AG04450 (cell line): ENCODE results near the gene GSG1L. TPM values are rescaled to one million over a fixed set of nuclear protein-coding genes. Genes with fewer than 3 reads are reported as not detected.

Experiments
- CTCF ChIA-PET: fragments of 300-600, 350-600 bp; formaldehyde crosslinking; extraction: SDS; loops from one replicate; lab custom pipeline; 2022; ENCODE audit warnings: antibody characterized with exemption, inconsistent platforms; lab: Charles Lee
- POLR2A ChIA-PET: fragments of 350-600 bp; formaldehyde crosslinking; extraction: SDS; loops from one replicate; lab custom pipeline; 2021; ENCODE audit warnings: antibody characterized with exemption, inconsistent platforms; lab: Yijun Ruan, JAX
- DNase-seq: peaks from one replicate; pipeline ENCODE4 v3.0.0-alpha.2; 2011; ENCODE audit warnings: low read depth, low spot score
- H3K27ac ChIP-seq: one replicate; pipeline ENCODE4 v1.5.1; 2012; ENCODE audit warnings: low read depth, low read length, control low read depth
- H3K27me3 ChIP-seq: one replicate; pipeline ENCODE4 v1.6.0; 2012; ENCODE audit warnings: low read length; ENCODE audit not compliant: control insufficient read depth, insufficient read depth
- H3K4me3 ChIP-seq: 2 replicates; pipeline ENCODE4 v1.5.1; 2011; ENCODE audit warnings: mild to moderate bottlenecking, low read depth, low read length, control low read depth
- H3K9me3 ChIP-seq: 2 replicates; pipeline ENCODE4 v1.5.1; 2012; ENCODE audit warnings: low read length; ENCODE audit not compliant: control insufficient read depth, insufficient read depth
- polyA plus RNA-seq: library from polyadenylated mRNA; depleted of rRNA; stranded (reverse); fragments of >200 nt; gene quantifications from 2 replicates; pipeline ENCODE4 v1.2.3, GENCODE V29; 2011
- TF ChIP-seq, protein P1 (sequence below): IDR thresholded peaks from 2 replicates; pipeline ENCODE4 v1.5.1; 2011; ENCODE audit warnings: low read depth, low read length, control low read depth, inconsistent platforms

The GSG1L gene
- polyA plus RNA-seq, 1 experiment = not detected

DNA sequence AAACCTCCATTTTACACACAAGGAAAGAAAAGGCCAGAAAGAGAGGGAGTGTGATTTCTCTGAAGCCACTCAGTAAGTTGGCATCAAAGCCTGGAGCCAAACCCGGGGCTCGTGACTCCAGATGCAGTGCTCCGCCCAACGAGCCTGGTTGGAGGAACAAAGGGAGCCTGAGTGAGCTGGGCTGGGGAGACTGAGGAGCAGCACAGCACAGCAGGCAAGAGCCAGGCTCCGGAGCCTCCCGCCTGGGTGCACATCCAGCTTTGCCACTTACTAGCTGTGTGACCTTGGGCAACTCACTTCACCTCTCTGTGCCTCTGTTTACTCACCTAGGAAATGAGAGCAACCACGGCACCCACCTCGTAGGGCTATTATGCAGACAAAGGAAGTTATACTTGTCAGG lies 5.6 kb downstream of the GSG1L start:
- Histone ChIP-seq H3K9me3 (no peaks in the 10 kb centered on the region; the same call in 1 of the 2 replicates), H3K4me3 (no peak overlapping the region), H3K27me3 (peaks cover 57% of the 10 kb centered on the region), H3K27ac (no peak overlapping the region)
- POLR2A ChIA-PET = no interaction called here
- no peak for DNase-seq
- TF ChIP-seq, protein P1, sequence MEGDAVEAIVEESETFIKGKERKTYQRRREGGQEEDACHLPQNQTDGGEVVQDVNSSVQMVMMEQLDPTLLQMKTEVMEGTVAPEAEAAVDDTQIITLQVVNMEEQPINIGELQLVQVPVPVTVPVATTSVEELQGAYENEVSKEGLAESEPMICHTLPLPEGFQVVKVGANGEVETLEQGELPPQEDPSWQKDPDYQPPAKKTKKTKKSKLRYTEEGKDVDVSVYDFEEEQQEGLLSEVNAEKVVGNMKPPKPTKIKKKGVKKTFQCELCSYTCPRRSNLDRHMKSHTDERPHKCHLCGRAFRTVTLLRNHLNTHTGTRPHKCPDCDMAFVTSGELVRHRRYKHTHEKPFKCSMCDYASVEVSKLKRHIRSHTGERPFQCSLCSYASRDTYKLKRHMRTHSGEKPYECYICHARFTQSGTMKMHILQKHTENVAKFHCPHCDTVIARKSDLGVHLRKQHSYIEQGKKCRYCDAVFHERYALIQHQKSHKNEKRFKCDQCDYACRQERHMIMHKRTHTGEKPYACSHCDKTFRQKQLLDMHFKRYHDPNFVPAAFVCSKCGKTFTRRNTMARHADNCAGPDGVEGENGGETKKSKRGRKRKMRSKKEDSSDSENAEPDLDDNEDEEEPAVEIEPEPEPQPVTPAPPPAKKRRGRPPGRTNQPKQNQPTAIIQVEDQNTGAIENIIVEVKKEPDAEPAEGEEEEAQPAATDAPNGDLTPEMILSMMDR = no peak
- CTCF ChIA-PET = no interaction called here

DNA sequence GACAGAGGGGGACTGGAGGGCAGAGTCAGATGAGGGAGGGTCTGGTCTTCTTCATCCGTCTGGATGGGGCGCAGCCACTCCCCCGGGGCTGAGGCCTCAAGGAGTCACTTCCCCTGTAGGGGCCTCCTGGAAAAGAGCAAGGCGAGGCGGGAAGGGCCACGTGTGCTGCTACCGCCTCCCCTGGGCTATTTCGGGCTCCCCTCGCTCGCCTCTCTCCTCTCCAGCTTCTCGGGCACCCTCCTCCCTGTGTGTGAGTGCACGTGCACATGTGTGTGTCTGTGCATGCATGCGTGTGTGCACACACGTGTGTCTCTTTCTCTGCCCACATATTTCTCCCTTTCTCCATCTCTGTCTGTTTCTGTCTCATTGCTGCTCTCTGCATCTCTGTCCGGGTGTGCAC lies 10.1 kb downstream of the GSG1L start:
- ChIA-PET POLR2A (no interaction called here), CTCF (no interaction called here)
- Histone ChIP-seq H3K27ac (no peak overlapping the region), H3K27me3 (peaks cover 21% of the 10 kb centered on the region), H3K4me3 (no peak overlapping the region), H3K9me3 (peaks cover 4% of the 10 kb centered on the region)
- TF ChIP-seq, protein P1 = no peak
- DNase-seq = no peak

DNA sequence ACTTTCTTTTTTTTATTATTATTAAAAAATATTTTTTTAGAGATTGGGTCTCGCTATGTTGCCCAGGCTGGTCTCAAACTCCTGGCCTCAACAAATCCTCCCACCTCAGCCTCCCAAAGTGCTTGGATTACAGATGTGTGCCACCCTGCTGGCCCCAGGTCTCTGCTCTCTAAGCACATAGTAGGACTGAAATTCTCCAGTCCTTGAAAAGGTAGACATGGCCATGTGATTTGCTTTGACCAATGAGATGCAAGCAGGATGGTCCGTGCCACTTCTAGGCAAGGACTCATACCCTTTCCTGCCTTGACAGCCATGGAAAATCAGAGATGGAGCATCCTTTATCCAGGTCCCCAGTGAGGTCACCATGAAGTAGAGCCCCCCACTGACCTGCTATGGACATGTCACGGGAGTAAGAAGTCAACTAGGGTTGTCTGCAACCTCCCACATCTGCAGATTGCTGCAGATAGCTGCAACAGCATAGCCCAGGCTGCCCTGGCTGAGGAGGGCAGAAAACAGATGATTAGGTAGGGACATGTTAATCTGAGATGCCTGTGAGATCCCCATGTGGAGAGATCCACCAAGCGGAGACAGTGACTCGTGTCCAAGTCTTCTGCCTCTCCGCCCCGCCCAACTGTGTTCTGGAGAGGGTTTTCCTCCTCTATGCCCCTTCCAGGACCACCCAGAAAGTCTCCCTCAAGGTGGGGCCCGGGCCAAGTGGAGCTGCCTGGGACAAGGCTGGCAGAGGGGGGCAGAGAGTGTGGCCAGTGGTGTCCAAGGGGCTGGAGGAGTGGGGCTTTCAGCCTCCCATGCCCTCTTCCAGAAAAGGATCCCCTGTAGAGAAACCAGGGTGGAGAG lies 11.0 kb downstream of the GSG1L start:
- CTCF ChIA-PET = interaction anchor here (1.1 kb wide), 1 partner anchor 18 kb away, joined by 3 read pairs; no protein-coding TSS in a partner anchor
- TF ChIP-seq, protein P1 = no peak
- H3K9me3 ChIP-seq = peaks cover 4% of the 10 kb centered on the region; the same call in 1 of the 2 replicates
- H3K27me3 ChIP-seq = peaks cover 14% of the 10 kb centered on the region
- no peak overlapping the region for H3K27ac ChIP-seq
- POLR2A ChIA-PET = no interaction called here
- no peak for DNase-seq
- H3K4me3 ChIP-seq = no peak overlapping the region

DNA sequence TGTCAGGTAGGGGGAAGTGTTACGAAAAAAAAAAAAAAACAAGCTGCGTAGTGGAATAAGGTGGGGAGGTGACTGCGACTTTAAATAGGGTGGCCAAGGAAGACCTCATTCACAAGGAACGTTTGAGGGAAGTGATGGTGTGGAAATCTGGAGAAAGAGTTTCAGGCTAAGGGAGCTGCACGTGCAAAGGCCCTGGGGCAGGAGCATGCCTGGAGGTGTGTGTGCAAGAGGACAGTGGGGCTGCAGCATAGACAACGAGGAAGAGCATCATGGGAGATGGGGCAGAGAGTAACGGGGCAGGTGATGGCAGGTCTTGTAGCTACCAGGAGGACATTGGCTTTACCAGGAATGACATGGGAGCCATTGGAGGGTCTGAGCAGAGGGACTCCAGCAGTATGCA lies 12.0 kb downstream of the GSG1L start:
- TF ChIP-seq, protein P1 = no peak
- CTCF ChIA-PET = interaction anchor here (1.1 kb wide), 1 partner anchor 19 kb away, joined by 3 read pairs; no protein-coding TSS in a partner anchor
- no peak for DNase-seq
- POLR2A ChIA-PET = no interaction called here
- Histone ChIP-seq H3K27me3 (peaks cover 11% of the 10 kb centered on the region), H3K27ac (no peak overlapping the region), H3K9me3 (peaks cover 4% of the 10 kb centered on the region; the same call in 1 of the 2 replicates), H3K4me3 (no peak overlapping the region)

DNA sequence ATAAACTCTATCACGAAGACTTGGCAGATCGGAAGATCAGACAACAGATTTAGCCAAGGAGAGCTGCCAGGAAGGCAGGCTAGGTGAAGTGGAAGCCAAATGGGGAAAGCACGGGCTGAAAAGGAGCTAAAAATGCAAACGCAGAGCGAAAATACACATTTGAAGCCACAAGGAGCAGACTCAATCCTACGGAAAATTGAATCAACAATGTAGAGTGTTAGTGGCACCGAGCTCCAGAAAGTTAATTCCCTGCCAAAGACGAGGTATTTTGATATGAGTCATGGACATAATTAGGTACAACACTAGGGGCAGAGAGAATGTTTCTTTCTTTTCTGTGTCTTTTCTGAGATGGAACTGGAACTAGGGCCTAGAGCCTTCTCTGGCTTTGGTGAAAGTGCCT lies 20.7 kb downstream of the GSG1L start:
- TF ChIP-seq, protein P1 = no peak
- no peak overlapping the region for H3K27ac ChIP-seq
- no peak overlapping the region for H3K4me3 ChIP-seq
- POLR2A ChIA-PET = no interaction called here
- no peaks in the 10 kb centered on the region; the same call in 1 of the 2 replicates for H3K9me3 ChIP-seq
- CTCF ChIA-PET = no interaction called here
- no peaks in the 10 kb centered on the region for H3K27me3 ChIP-seq
- no peak for DNase-seq
